HEK293 (cell line): Measurements from ENCODE around the gene DMRTA2.
A peak's percentile ranks its signal among the peaks of the same experiment; 100 is the strongest.

Experiments
- CTCF ChIA-PET: fragments of 350-600 bp; formaldehyde crosslinking; extraction: SDS; loops from one replicate; lab custom pipeline; 2021; ENCODE audit warnings: antibody characterized with exemption; lab: Yijun Ruan, JAX
- POLR2A ChIA-PET: fragments of 300-600 bp; formaldehyde crosslinking; extraction: SDS; loops from one replicate; lab custom pipeline; 2020; ENCODE audit warnings: antibody characterized with exemption, inconsistent platforms; lab: Yijun Ruan, JAX
- H3K27ac ChIP-seq: fragments of 200-500 bp; sonication (Bioruptor generic); 2 replicates; pipeline ENCODE4 v1.5.1; 2014; ENCODE audit warnings: low read depth, low read length, control low read depth, inconsistent platforms; ENCODE audit errors: extremely low read depth
- H3K36me3 ChIP-seq, 2 experiments: fragments of 200-500 bp in 1 of 2; sonication (Bioruptor generic) in 1 of 2; 1 replicate in 1 of 2; 2 replicates in 1 of 2; pipeline ENCODE4 v1.5.1; 2014 to 2017; ENCODE audit warnings: inconsistent platforms in 2 of 2, low read length in 2 of 2; ENCODE audit not compliant: control insufficient read depth in 2 of 2, insufficient read depth in 1 of 2
- H3K4me1 ChIP-seq: fragments of 200-500 bp; sonication (Bioruptor generic); 2 replicates; pipeline ENCODE4 v1.5.1; 2014; ENCODE audit warnings: mild to moderate bottlenecking, low read length, inconsistent platforms; ENCODE audit not compliant: control insufficient read depth, insufficient read depth
- H3K4me3 ChIP-seq: 2 replicates; pipeline ENCODE4 v1.5.1; 2011; ENCODE audit warnings: low read depth, mild to moderate bottlenecking, control low read depth, low read length, moderate library complexity
- H3K9me3 ChIP-seq: fragments of 200-500 bp; sonication (Bioruptor generic); 2 replicates; pipeline ENCODE4 v1.5.1; 2014; ENCODE audit warnings: low read depth, low read length, inconsistent platforms; ENCODE audit not compliant: control insufficient read depth, insufficient read depth
- MYNN ChIP-seq: fragments of 450-650 bp; formaldehyde crosslinking; IDR thresholded peaks from 2 replicates; pipeline ENCODE4 v1.5.1; 2016; ENCODE audit warnings: missing biosample characterization, missing genetic modification characterization, borderline replicate concordance
- OVOL3 ChIP-seq: fragments of 450-650 bp; formaldehyde crosslinking; IDR thresholded peaks from 2 replicates; pipeline ENCODE4 v1.5.1; 2016; ENCODE audit warnings: missing biosample characterization, missing genetic modification characterization
- ZBTB1 ChIP-seq: fragments of 450-650 bp; formaldehyde crosslinking; IDR thresholded peaks from 2 replicates; pipeline ENCODE4 v1.5.1; 2016; ENCODE audit warnings: missing biosample characterization, missing genetic modification characterization
- ZBTB17 ChIP-seq: fragments of 450-650 bp; formaldehyde crosslinking; IDR thresholded peaks from 2 replicates; pipeline ENCODE4 v1.5.1; 2016; ENCODE audit warnings: missing biosample characterization, missing genetic modification characterization
- ZBTB48 ChIP-seq: fragments of 450-650 bp; formaldehyde crosslinking; IDR thresholded peaks from 2 replicates; pipeline ENCODE4 v1.5.1; 2016; ENCODE audit warnings: missing biosample characterization, missing genetic modification characterization
- ZBTB8A ChIP-seq: fragments of 450-650 bp; formaldehyde crosslinking; IDR thresholded peaks from 2 replicates; pipeline ENCODE4 v1.5.1; 2016; ENCODE audit warnings: missing biosample characterization, missing genetic modification characterization
- ZFP37 ChIP-seq: fragments of 450-650 bp; formaldehyde crosslinking; IDR thresholded peaks from 2 replicates; pipeline ENCODE4 v1.5.1; 2016; ENCODE audit warnings: missing biosample characterization, missing genetic modification characterization
- ZNF174 ChIP-seq: fragments of 450-650 bp; formaldehyde crosslinking; IDR thresholded peaks from 2 replicates; pipeline ENCODE4 v1.5.0; 2017; ENCODE audit warnings: missing biosample characterization, mild to moderate bottlenecking, missing genetic modification characterization
- ZNF2 ChIP-seq: fragments of 450-650 bp; formaldehyde crosslinking; IDR thresholded peaks from 2 replicates; pipeline ENCODE4 v1.5.1; 2016; ENCODE audit warnings: missing biosample characterization, missing genetic modification characterization
- ZNF239 ChIP-seq: fragments of 450-650 bp; formaldehyde crosslinking; IDR thresholded peaks from 2 replicates; pipeline ENCODE4 v1.5.1; 2016; ENCODE audit warnings: missing biosample characterization, missing genetic modification characterization
- ZNF324 ChIP-seq: fragments of 450-650 bp; formaldehyde crosslinking; IDR thresholded peaks from 2 replicates; pipeline ENCODE4 v1.5.1; 2016; ENCODE audit warnings: missing biosample characterization, missing genetic modification characterization
- ZNF366 ChIP-seq: fragments of 450-650 bp; formaldehyde crosslinking; conservative IDR thresholded peaks from 2 replicates; pipeline ENCODE4 v1.5.1; 2016; ENCODE audit warnings: missing biosample characterization, missing genetic modification characterization
- ZNF423 ChIP-seq: fragments of 450-650 bp; formaldehyde crosslinking; IDR thresholded peaks from 2 replicates; pipeline ENCODE4 v1.5.1; 2016; ENCODE audit warnings: missing biosample characterization, missing genetic modification characterization
- ZNF558 ChIP-seq: fragments of 450-650 bp; formaldehyde crosslinking; IDR thresholded peaks from 2 replicates; pipeline ENCODE4 v1.5.1; 2016; ENCODE audit warnings: missing biosample characterization, missing genetic modification characterization
- ZNF747 ChIP-seq: fragments of 450-650 bp; formaldehyde crosslinking; IDR thresholded peaks from 2 replicates; pipeline ENCODE4 v1.5.1; 2016; ENCODE audit warnings: missing biosample characterization, missing genetic modification characterization
- ZSCAN30 ChIP-seq: fragments of 450-650 bp; IDR thresholded peaks from 2 replicates; pipeline ENCODE4 v1.5.1; 2018; ENCODE audit warnings: missing biosample characterization, mild to moderate bottlenecking, missing genetic modification characterization, moderate library complexity
- TF ChIP-seq, protein P1 (sequence below): fragments of 450-650 bp; IDR thresholded peaks from 2 replicates; pipeline ENCODE4 v1.5.1; 2018; ENCODE audit warnings: missing biosample characterization, missing genetic modification characterization
- TF ChIP-seq, protein P2 (sequence below): fragments of 450-650 bp; formaldehyde crosslinking; conservative IDR thresholded peaks from 2 replicates; pipeline ENCODE4 v1.5.1; 2016; ENCODE audit warnings: low read depth, missing biosample characterization, missing genetic modification characterization
- TF ChIP-seq, protein P3 (sequence below): fragments of 450-650 bp; formaldehyde crosslinking; IDR thresholded peaks from 2 replicates; pipeline ENCODE4 v1.5.1; 2016; ENCODE audit warnings: missing biosample characterization, missing genetic modification characterization
- TF ChIP-seq, protein P4 (sequence below): fragments of 450-650 bp; formaldehyde crosslinking; IDR thresholded peaks from 2 replicates; pipeline ENCODE4 v1.5.1; 2016; ENCODE audit warnings: missing biosample characterization, missing genetic modification characterization
- TF ChIP-seq, protein P5 (sequence below): fragments of 450-650 bp; formaldehyde crosslinking; IDR thresholded peaks from 2 replicates; pipeline ENCODE4 v1.5.1; 2017; ENCODE audit warnings: missing biosample characterization, missing genetic modification characterization
- TF ChIP-seq, protein P6 (sequence below): fragments of 450-650 bp; IDR thresholded peaks from 2 replicates; pipeline ENCODE4 v1.5.1; 2018; ENCODE audit warnings: missing biosample characterization, mild to moderate bottlenecking, missing genetic modification characterization

Gene DMRTA2

DNA sequence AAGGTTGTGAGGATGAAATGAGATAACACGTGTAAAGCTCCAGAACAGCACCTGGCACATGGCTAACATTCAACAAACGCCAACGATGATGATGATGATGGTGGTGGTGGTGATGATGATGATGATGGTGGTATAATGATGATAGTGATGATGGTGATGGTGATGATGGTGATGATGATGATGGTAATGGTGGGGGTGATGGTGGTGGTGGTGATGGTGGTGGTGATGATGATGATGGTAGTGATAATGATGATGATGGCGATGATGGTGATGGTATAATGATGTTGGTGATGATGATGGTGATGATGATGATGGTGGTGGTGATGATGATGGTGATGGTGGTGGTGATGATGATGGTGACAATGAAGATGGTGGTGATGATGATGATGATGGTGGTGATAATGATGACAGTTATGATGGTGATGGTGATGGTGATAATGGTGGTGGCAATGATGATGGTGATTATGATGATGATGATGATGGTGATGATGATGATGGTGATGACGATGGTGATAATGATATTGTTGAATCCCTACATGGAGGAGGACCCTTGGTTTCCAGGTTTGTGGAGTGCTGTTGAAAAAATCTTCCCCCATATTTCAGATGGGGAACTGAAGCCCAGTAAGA lies 54.1 kb downstream of the DMRTA2 start:
- Histone ChIP-seq H3K36me3 (no peaks in the 10 kb centered on the region), H3K9me3 (no peaks in the 10 kb centered on the region), H3K27ac (no peak overlapping the region), H3K4me1 (no peaks in the 10 kb centered on the region), H3K4me3 (no peak overlapping the region)
- TF ChIP-seq ZNF747 (tag by site-specific recombination): no peak
- TF ChIP-seq OVOL3 (tag by site-specific recombination): peak; percentile 28; the same call in 1 of the 2 replicates
- TF ChIP-seq, protein P1, sequence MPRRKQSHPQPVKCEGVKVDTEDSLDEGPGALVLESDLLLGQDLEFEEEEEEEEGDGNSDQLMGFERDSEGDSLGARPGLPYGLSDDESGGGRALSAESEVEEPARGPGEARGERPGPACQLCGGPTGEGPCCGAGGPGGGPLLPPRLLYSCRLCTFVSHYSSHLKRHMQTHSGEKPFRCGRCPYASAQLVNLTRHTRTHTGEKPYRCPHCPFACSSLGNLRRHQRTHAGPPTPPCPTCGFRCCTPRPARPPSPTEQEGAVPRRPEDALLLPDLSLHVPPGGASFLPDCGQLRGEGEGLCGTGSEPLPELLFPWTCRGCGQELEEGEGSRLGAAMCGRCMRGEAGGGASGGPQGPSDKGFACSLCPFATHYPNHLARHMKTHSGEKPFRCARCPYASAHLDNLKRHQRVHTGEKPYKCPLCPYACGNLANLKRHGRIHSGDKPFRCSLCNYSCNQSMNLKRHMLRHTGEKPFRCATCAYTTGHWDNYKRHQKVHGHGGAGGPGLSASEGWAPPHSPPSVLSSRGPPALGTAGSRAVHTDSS (tag by site-specific recombination): peak; percentile 97
- 0 out of 2 replicates have a peak, but pooled peaks have one; percentile 41 for TF ChIP-seq ZNF239
- TF ChIP-seq ZNF423: no peak
- TF ChIP-seq, protein P2, sequence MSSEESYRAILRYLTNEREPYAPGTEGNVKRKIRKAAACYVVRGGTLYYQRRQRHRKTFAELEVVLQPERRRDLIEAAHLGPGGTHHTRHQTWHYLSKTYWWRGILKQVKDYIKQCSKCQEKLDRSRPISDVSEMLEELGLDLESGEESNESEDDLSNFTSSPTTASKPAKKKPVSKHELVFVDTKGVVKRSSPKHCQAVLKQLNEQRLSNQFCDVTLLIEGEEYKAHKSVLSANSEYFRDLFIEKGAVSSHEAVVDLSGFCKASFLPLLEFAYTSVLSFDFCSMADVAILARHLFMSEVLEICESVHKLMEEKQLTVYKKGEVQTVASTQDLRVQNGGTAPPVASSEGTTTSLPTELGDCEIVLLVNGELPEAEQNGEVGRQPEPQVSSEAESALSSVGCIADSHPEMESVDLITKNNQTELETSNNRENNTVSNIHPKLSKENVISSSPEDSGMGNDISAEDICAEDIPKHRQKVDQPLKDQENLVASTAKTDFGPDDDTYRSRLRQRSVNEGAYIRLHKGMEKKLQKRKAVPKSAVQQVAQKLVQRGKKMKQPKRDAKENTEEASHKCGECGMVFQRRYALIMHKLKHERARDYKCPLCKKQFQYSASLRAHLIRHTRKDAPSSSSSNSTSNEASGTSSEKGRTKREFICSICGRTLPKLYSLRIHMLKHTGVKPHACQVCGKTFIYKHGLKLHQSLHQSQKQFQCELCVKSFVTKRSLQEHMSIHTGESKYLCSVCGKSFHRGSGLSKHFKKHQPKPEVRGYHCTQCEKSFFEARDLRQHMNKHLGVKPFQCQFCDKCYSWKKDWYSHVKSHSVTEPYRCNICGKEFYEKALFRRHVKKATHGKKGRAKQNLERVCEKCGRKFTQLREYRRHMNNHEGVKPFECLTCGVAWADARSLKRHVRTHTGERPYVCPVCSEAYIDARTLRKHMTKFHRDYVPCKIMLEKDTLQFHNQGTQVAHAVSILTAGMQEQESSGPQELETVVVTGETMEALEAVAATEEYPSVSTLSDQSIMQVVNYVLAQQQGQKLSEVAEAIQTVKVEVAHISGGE (tag by site-specific recombination): no peak
- CTCF ChIA-PET: interaction anchor here (0.5 to 2.3 kb wide), 21 partner anchors 9 to 1221 kb away, joined by 3 to 15 read pairs (median 4); no protein-coding TSS in a partner anchor
- POLR2A ChIA-PET: interaction anchor here (0.6 kb wide), 1 partner anchor 819 kb away, joined by 4 read pairs; no protein-coding TSS in a partner anchor

DNA sequence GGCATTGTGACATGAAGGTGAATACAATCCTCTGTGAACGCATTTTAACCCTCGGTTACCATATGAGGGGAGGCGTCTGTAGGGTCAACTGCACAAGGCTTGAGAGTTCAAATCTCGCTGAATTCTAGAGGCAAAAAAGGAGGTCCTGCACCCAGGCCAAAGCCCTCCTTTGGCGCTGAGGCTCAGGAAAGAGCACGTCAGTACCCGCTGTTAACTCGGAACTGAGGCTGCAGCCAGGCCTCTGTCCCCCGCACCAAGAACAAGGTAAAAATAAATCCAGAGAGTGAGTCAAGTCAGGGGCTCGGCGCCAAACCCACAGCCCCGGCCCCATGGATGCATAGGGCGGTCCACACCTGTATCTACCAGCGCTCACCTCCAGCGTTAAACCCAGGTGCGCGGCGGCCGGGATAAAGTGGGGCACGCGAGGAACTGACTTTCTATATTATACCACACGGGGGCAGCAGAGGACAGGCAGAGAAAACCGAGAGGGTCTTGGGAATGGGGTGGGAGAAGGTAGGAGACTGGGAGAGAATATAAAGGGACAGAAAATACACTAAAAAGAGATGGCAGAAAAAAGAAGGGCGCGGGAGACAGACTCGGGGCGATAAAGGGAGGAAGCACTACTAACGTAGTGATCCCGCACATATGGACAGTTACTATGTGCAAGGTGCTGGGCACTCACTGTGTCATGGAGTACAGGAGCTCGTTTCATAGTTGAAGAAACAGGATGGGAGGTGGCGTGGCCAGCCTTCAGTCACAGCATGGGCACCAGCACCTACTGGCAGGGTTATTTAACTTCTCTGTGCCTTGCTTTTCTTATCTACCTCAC lies 54.9 kb downstream of the DMRTA2 start:
- Histone ChIP-seq H3K27ac (no peak overlapping the region), H3K36me3 (no peaks in the 10 kb centered on the region), H3K4me3 (no peak overlapping the region), H3K9me3 (no peaks in the 10 kb centered on the region), H3K4me1 (no peaks in the 10 kb centered on the region)
- POLR2A ChIA-PET: interaction anchor here (0.6 kb wide), 1 partner anchor 820 kb away, joined by 4 read pairs; no protein-coding TSS in a partner anchor
- CTCF ChIA-PET: interaction anchor here (0.5 to 2.3 kb wide), 28 partner anchors 10 to 1222 kb away, joined by 3 to 15 read pairs (median 3); no protein-coding TSS in a partner anchor
- TF ChIP-seq ZSCAN30 (tag by site-specific recombination) (no peak), ZNF2 (tag by site-specific recombination) (peak; percentile 72), MYNN (no peak), ZBTB8A (tag by site-specific recombination) (no peak), ZBTB48 (tag by site-specific recombination) (no peak), ZBTB1 (tag by site-specific recombination) (no peak), ZNF366 (tag by site-specific recombination) (no peak), ZBTB17 (tag by site-specific recombination) (no peak), ZNF174 (no peak), ZNF324 (tag by site-specific recombination) (no peak), ZNF558 (tag by site-specific recombination) (no peak), ZFP37 (no peak)
- TF ChIP-seq, protein P3, sequence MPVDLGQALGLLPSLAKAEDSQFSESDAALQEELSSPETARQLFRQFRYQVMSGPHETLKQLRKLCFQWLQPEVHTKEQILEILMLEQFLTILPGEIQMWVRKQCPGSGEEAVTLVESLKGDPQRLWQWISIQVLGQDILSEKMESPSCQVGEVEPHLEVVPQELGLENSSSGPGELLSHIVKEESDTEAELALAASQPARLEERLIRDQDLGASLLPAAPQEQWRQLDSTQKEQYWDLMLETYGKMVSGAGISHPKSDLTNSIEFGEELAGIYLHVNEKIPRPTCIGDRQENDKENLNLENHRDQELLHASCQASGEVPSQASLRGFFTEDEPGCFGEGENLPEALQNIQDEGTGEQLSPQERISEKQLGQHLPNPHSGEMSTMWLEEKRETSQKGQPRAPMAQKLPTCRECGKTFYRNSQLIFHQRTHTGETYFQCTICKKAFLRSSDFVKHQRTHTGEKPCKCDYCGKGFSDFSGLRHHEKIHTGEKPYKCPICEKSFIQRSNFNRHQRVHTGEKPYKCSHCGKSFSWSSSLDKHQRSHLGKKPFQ (tag by site-specific recombination): no peak
- TF ChIP-seq, protein P4, sequence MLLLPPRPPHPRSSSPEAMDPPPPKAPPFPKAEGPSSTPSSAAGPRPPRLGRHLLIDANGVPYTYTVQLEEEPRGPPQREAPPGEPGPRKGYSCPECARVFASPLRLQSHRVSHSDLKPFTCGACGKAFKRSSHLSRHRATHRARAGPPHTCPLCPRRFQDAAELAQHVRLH (tag by site-specific recombination): 0 out of 2 replicates have a peak, but pooled peaks have one; percentile 11
- TF ChIP-seq, protein P5, sequence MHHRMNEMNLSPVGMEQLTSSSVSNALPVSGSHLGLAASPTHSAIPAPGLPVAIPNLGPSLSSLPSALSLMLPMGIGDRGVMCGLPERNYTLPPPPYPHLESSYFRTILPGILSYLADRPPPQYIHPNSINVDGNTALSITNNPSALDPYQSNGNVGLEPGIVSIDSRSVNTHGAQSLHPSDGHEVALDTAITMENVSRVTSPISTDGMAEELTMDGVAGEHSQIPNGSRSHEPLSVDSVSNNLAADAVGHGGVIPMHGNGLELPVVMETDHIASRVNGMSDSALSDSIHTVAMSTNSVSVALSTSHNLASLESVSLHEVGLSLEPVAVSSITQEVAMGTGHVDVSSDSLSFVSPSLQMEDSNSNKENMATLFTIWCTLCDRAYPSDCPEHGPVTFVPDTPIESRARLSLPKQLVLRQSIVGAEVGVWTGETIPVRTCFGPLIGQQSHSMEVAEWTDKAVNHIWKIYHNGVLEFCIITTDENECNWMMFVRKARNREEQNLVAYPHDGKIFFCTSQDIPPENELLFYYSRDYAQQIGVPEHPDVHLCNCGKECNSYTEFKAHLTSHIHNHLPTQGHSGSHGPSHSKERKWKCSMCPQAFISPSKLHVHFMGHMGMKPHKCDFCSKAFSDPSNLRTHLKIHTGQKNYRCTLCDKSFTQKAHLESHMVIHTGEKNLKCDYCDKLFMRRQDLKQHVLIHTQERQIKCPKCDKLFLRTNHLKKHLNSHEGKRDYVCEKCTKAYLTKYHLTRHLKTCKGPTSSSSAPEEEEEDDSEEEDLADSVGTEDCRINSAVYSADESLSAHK (tag by site-specific recombination): no peak
- TF ChIP-seq, protein P6, sequence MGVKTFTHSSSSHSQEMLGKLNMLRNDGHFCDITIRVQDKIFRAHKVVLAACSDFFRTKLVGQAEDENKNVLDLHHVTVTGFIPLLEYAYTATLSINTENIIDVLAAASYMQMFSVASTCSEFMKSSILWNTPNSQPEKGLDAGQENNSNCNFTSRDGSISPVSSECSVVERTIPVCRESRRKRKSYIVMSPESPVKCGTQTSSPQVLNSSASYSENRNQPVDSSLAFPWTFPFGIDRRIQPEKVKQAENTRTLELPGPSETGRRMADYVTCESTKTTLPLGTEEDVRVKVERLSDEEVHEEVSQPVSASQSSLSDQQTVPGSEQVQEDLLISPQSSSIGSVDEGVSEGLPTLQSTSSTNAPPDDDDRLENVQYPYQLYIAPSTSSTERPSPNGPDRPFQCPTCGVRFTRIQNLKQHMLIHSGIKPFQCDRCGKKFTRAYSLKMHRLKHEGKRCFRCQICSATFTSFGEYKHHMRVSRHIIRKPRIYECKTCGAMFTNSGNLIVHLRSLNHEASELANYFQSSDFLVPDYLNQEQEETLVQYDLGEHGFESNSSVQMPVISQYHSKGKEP (tag by site-specific recombination): no peak
